K562 (cell line): ENCODE results near the gene SNAPC2. TPM values are rescaled to one million over a fixed set of nuclear protein-coding genes. Genes with fewer than 3 reads are reported as not detected.

ENCODE experiments used
- ATAC-seq: fragments of 200-7000 bp; cut with Tn5 transposase; 3 replicates; pipeline ENCODE4 v1.9.1; 2020; ENCODE audit warnings: moderate library complexity
- BruUV-seq: library from RNA; stranded (reverse); fragments of 400-500 nt; replicated peaks from 2 replicates; lab custom pipeline; 2021; lab: Mats Ljungman, UMichigan
- CTCF ChIA-PET: fragments of 300-600 bp; formaldehyde crosslinking; extraction: SDS; loops from one replicate; lab custom pipeline; 2021; ENCODE audit warnings: low intra/inter-chr PET ratio; lab: Yijun Ruan, JAX
- POLR2A ChIA-PET: fragments of 300-600, 350-650 bp; sonication (Branson Sonifier 250); formaldehyde crosslinking; extraction: SDS; loops from one replicate; lab custom pipeline; 2021; ENCODE audit warnings: antibody characterized with exemption, inconsistent platforms; lab: Yijun Ruan, JAX
- DNase-seq, 4 experiments: peaks; one replicate each; pipeline versions ENCODE4 v3.0.0 to v3.0.0-alpha.2; 2011 to 2018; ENCODE audit warnings: low spot score in 3 of 4, mixed read lengths in 3 of 4; ENCODE audit errors: extremely low read depth in 1 of 4
- FAIRE-seq: peaks from 2 replicates; lab custom pipeline; 2011; peaks lifted over from hg19 to GRCh38; lab: Jason Lieb, UNC
- H2AFZ ChIP-seq: 2 replicates; pipeline ENCODE4 v1.6.0; 2011; ENCODE audit warnings: low read depth, low read length, control low read depth, inconsistent platforms
- H3K27ac ChIP-seq: fragments of 200-600 bp; 3 replicates; pipeline ENCODE4 v1.8.0; 2011; ENCODE audit warnings: low read depth, mild to moderate bottlenecking, control low read depth, inconsistent platforms, low read length, moderate library complexity, mixed read lengths; ENCODE audit errors: extremely low read depth
- H3K27me3 ChIP-seq, 2 experiments: fragments of 300-600 bp in 1 of 2; 2 replicates in 1 of 2; 3 replicates in 1 of 2; pipeline versions ENCODE4 v1.6.0 to v1.8.0; 2011; ENCODE audit warnings: inconsistent platforms in 2 of 2, low read length in 2 of 2, mild to moderate bottlenecking in 1 of 2, mixed read lengths in 1 of 2, moderate library complexity in 1 of 2; ENCODE audit not compliant: control insufficient read depth in 2 of 2, insufficient read depth in 2 of 2
- H3K36me3 ChIP-seq: fragments of 300-600 bp; 3 replicates; pipeline ENCODE4 v1.8.0; 2011; ENCODE audit warnings: mild to moderate bottlenecking, low read length, inconsistent platforms; ENCODE audit not compliant: control insufficient read depth, insufficient read depth
- H3K4me1 ChIP-seq, 2 experiments: fragments of 200-600 bp in 1 of 2; replicated peaks in 1 of 2; 2 replicates in 1 of 2; 3 replicates in 1 of 2; pipeline versions ENCODE4 v1.5.1 to v1.8.0; 2011; ENCODE audit warnings: inconsistent platforms in 2 of 2, low read length in 2 of 2, mild to moderate bottlenecking in 1 of 2, mixed read lengths in 1 of 2, moderate library complexity in 1 of 2; ENCODE audit not compliant: control insufficient read depth in 2 of 2, insufficient read depth in 2 of 2
- H3K4me2 ChIP-seq: 2 replicates; pipeline ENCODE4 v1.6.1; 2011; ENCODE audit warnings: low read length, control low read depth, inconsistent platforms, mixed read lengths; ENCODE audit not compliant: insufficient read depth
- H3K4me3 ChIP-seq: fragments of 200-600 bp; sonication (generic), shearing (Covaris generic); 2 replicates; pipeline ENCODE4 v1.5.1; 2016; ENCODE audit warnings: control low read depth, inconsistent platforms
- H3K79me2 ChIP-seq: fragments of 200-600 bp; 3 replicates; pipeline ENCODE4 v1.8.0; 2011; ENCODE audit warnings: low read length, inconsistent platforms; ENCODE audit not compliant: control insufficient read depth, insufficient read depth
- H3K9ac ChIP-seq, 2 experiments: 2 replicates each; pipeline versions ENCODE4 v1.6.0 to v1.6.1; 2011; ENCODE audit warnings: low read depth in 2 of 2, low read length in 2 of 2, control low read depth in 1 of 2, inconsistent platforms in 1 of 2, mild to moderate bottlenecking in 1 of 2, mixed read lengths in 1 of 2; ENCODE audit not compliant: insufficient read depth in 1 of 2
- H3K9me1 ChIP-seq: one replicate; pipeline ENCODE4 v1.6.0; 2011; ENCODE audit warnings: inconsistent platforms, mild to moderate bottlenecking, low read length, moderate library complexity; ENCODE audit not compliant: control insufficient read depth, insufficient read depth
- H3K9me3 ChIP-seq: replicated peaks from 2 replicates; pipeline ENCODE4 v1.5.1; 2011; ENCODE audit warnings: low read depth, low read length, inconsistent platforms; ENCODE audit not compliant: control insufficient read depth, insufficient read depth
- H4K20me1 ChIP-seq: replicated peaks from 2 replicates; pipeline ENCODE4 v1.6.1; 2011; ENCODE audit warnings: low read length, inconsistent platforms, mixed read lengths; ENCODE audit not compliant: control insufficient read depth, insufficient read depth
- NCOR1 ChIP-seq: fragments of 450-650 bp; IDR thresholded peaks from 2 replicates; pipeline ENCODE4 v1.6.1; 2016; ENCODE audit warnings: mild to moderate bottlenecking, moderate library complexity
- POLR2G ChIP-seq: fragments of 200-400 bp; formaldehyde crosslinking; IDR thresholded peaks from 2 replicates; pipeline ENCODE4 v1.6.1; 2017; ENCODE audit warnings: low read depth, mild to moderate bottlenecking, antibody characterized with exemption, low read length, moderate library complexity
- POLR3G ChIP-seq: IDR thresholded peaks from 2 replicates; pipeline ENCODE4 v1.6.1; 2011; ENCODE audit not compliant: insufficient read length, insufficient replicate concordance; ENCODE audit errors: extremely low read depth
- RBFOX2 ChIP-seq: fragments of 200-400 bp; formaldehyde crosslinking; IDR thresholded peaks from 2 replicates; pipeline ENCODE4 v1.6.1; 2017; ENCODE audit warnings: low read depth, mild to moderate bottlenecking, low read length, moderate library complexity
- RBM14 ChIP-seq: fragments of 200-400 bp; formaldehyde crosslinking; IDR thresholded peaks from 2 replicates; pipeline ENCODE4 v1.6.1; 2018; ENCODE audit warnings: low read depth, mild to moderate bottlenecking, low read length, moderate library complexity, borderline replicate concordance; ENCODE audit not compliant: insufficient read depth
- RBM34 ChIP-seq: fragments of 200-400 bp; formaldehyde crosslinking; IDR thresholded peaks from 2 replicates; pipeline ENCODE4 v1.6.1; 2018; ENCODE audit warnings: low read length, borderline replicate concordance; ENCODE audit not compliant: insufficient read depth
- TEAD4 ChIP-seq, 2 experiments: sonication (generic) in 1 of 2; formaldehyde crosslinking in 1 of 2; IDR thresholded peaks; 2 replicates each; pipeline versions ENCODE4 v1.6.1 to v1.8.0; 2012 to 2022; ENCODE audit warnings: borderline replicate concordance in 1 of 2, inconsistent platforms in 1 of 2, low read length in 1 of 2, mild to moderate bottlenecking in 1 of 2, missing genetic modification reagents in 1 of 2
- TSC22D4 ChIP-seq: fragments of 450-650 bp; IDR thresholded peaks from 2 replicates; pipeline ENCODE4 v1.6.1; 2016; ENCODE audit warnings: missing genetic modification characterization, missing biosample characterization, control low read depth
- WGBS: fragments of 100-300 bp; shearing (Covaris generic); methylation state at CpG from one replicate; pipeline ENCODE4 v1.1.6; 2016; ENCODE audit warnings: low coverage, mixed read lengths; ENCODE audit not compliant: insufficient coverage; ENCODE audit errors: missing lambda C conversion rate; 5-methylcytosine and 5-hydroxymethylcytosine counted together
- in situ Hi-C: fragments of 300-500 bp; cut with MboI; formaldehyde crosslinking; loops from 4 replicates; pipeline ENCODE4 v1.15.0; 2018; ENCODE audit warnings: inconsistent platforms, mixed read lengths
- intact Hi-C: fragments of 100-400 bp; cut with micrococcal nuclease; formaldehyde crosslinking; loops from 2 replicates; pipeline ENCODE4 v1.14.2; 2022
- polyA plus RNA-seq, 8 experiments: library from polyadenylated mRNA; depleted of rRNA in 4 of 8; stranded (reverse) in 5 of 8; unstranded in 3 of 8; fragments of >200 nt; fragmentation: Nextera tagmentation in 2 of 8; fragmentation: Illumina TruSeq in 1 of 8; extraction: Ambion mirVana in 2 of 8; extraction: Trizol in 1 of 8; gene quantifications; 2 replicates each; pipeline versions ENCODE4 v1.2.1 to v1.2.3, GENCODE V29; 2011 to 2014; ENCODE audit warnings: inconsistent platforms in 1 of 8, missing spikeins in 1 of 8
- total RNA-seq, 7 experiments: library from RNA; depleted of rRNA in 6 of 7; stranded (reverse); fragments of >200 nt in 6 of 7; fragmentation: Illumina TruSeq in 2 of 7; extraction: Trizol in 2 of 7; gene quantifications; 2 replicates each; pipeline versions ENCODE4 v1.2.1 to v1.2.3, GENCODE V29; 2011 to 2021; ENCODE audit warnings: low replicate concordance in 1 of 7
- TF ChIP-seq, protein P1 (sequence below), 3 experiments: IDR thresholded peaks in 2 of 3; conservative IDR thresholded peaks in 1 of 3; 2 replicates each; pipeline ENCODE4 v1.5.1; 2011 to 2012; ENCODE audit warnings: low read length in 3 of 3, mild to moderate bottlenecking in 3 of 3, control low read depth in 2 of 3, improper control_type of control experiment in 1 of 3, inconsistent platforms in 1 of 3, low read depth in 1 of 3, mixed read lengths in 1 of 3, moderate library complexity in 1 of 3; ENCODE audit not compliant: insufficient read depth in 2 of 3
- TF ChIP-seq, protein P2 (sequence below): sonication (generic); formaldehyde crosslinking; IDR thresholded peaks from 2 replicates; pipeline ENCODE4 v1.8.0; 2022; ENCODE audit warnings: missing genetic modification reagents, mild to moderate bottlenecking, borderline replicate concordance
- TF ChIP-seq, protein P3 (sequence below): fragments of 250-450 bp; sonication (Bioruptor Pico); IDR thresholded peaks from 2 replicates; pipeline ENCODE4 v1.5.0; 2021

SNAPC2 gene
- total and polyA plus RNA-seq, 9 of the 15 experiments (the other 6 are each of a cell fraction or from before 2014, with no cell fraction given) = 0.59 to 45.1 (median 15.3) TPM

DNA sequence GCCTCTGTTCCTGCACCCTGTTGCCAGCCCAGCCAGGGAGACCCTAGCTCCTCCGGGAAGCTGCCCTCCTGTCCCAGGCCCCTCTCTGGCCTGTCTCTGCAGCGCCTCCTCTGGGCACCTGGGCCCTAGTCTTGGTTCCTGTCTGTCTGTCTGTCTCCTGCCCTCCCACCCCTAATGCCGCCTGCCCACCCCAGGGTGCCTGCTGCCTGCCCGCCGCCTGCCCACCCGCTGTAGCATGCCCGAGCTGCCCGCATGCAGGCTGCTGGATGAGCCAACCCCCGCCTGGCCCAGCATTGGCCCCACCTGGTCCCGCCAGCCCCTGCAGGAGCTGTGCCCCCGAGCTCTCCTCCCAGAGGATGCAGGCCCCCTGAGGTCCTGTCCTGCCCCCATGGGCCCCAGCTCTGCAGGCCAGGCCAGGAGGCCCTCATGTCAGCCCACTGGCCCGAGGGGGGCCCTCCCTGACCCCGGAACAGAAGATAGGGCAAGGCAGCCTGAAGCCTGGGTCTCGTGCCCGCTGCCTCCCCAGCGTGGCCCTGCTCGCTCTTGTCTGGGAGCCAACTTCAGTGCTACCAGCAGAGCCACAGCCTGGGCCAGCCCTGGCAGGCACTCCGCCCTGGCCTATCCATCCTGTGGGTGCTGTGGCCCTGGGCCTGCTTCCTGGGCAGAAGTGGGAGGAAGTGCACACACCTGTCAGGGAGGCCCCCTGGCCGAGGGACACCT is 11.2 kb upstream of the SNAPC2 start:
- no TSS peak for BruUV-seq
- FAIRE-seq (no peak), ATAC-seq (no peak), DNase-seq (no peak)
- TF ChIP-seq, protein P1, sequence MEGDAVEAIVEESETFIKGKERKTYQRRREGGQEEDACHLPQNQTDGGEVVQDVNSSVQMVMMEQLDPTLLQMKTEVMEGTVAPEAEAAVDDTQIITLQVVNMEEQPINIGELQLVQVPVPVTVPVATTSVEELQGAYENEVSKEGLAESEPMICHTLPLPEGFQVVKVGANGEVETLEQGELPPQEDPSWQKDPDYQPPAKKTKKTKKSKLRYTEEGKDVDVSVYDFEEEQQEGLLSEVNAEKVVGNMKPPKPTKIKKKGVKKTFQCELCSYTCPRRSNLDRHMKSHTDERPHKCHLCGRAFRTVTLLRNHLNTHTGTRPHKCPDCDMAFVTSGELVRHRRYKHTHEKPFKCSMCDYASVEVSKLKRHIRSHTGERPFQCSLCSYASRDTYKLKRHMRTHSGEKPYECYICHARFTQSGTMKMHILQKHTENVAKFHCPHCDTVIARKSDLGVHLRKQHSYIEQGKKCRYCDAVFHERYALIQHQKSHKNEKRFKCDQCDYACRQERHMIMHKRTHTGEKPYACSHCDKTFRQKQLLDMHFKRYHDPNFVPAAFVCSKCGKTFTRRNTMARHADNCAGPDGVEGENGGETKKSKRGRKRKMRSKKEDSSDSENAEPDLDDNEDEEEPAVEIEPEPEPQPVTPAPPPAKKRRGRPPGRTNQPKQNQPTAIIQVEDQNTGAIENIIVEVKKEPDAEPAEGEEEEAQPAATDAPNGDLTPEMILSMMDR (IDR thresholded peaks at IDR 0.05 in 2 of 3, conservative IDR thresholded peaks at IDR 0.05 in 1 of 3; ENCODE audit: insufficient read depth in 2 of 3, low read depth in 1 of 3, low read length in 3 of 3) = no peak
- TF ChIP-seq NCOR1 = no peak
- TF ChIP-seq, protein P2, sequence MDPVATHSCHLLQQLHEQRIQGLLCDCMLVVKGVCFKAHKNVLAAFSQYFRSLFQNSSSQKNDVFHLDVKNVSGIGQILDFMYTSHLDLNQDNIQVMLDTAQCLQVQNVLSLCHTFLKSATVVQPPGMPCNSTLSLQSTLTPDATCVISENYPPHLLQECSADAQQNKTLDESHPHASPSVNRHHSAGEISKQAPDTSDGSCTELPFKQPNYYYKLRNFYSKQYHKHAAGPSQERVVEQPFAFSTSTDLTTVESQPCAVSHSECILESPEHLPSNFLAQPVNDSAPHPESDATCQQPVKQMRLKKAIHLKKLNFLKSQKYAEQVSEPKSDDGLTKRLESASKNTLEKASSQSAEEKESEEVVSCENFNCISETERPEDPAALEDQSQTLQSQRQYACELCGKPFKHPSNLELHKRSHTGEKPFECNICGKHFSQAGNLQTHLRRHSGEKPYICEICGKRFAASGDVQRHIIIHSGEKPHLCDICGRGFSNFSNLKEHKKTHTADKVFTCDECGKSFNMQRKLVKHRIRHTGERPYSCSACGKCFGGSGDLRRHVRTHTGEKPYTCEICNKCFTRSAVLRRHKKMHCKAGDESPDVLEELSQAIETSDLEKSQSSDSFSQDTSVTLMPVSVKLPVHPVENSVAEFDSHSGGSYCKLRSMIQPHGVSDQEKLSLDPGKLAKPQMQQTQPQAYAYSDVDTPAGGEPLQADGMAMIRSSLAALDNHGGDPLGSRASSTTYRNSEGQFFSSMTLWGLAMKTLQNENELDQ (CRISPR knock-in tag) = no peak
- TF ChIP-seq TEAD4 (IDR thresholded peaks at IDR 0.05; ENCODE audit: low read length) = no peak
- TF ChIP-seq TEAD4 (CRISPR knock-in tag; IDR thresholded peaks at IDR 0.05; ENCODE audit: borderline replicate concordance) = no peak
- TF ChIP-seq, protein P3, sequence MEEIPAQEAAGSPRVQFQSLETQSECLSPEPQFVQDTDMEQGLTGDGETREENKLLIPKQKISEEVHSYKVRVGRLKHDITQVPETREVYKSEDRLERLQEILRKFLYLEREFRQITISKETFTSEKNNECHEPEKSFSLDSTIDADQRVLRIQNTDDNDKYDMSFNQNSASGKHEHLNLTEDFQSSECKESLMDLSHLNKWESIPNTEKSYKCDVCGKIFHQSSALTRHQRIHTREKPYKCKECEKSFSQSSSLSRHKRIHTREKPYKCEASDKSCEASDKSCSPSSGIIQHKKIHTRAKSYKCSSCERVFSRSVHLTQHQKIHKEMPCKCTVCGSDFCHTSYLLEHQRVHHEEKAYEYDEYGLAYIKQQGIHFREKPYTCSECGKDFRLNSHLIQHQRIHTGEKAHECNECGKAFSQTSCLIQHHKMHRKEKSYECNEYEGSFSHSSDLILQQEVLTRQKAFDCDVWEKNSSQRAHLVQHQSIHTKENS (CRISPR knock-in tag) = no peak
- no peak for TF ChIP-seq RBM34
- peak; percentile 68 for TF ChIP-seq POLR2G
- TF ChIP-seq TSC22D4 (tag) = no peak
- TF ChIP-seq RBM14 = no peak
- no peak for TF ChIP-seq POLR3G
- TF ChIP-seq RBFOX2 = peak; percentile 43; the same call in 1 of the 2 replicates
- H4K20me1 ChIP-seq = no peaks in the 10 kb centered on the region
- CTCF ChIA-PET = no interaction called here
- WGBS = 96% methylated on average over 13 of the region's 19 CpGs
- no peaks in the 10 kb centered on the region for H3K27me3 ChIP-seq
- no peak overlapping the region for H3K27ac ChIP-seq
- peaks cover 44% of the 10 kb centered on the region for H3K79me2 ChIP-seq
- H3K4me3 ChIP-seq = no peak overlapping the region
- in situ Hi-C loops = no loop called here
- H3K4me1 ChIP-seq = peaks cover 8 to 91% of the 10 kb centered on the region in 2 experiments; a peak in 4 of 5 replicates
- H3K36me3 ChIP-seq = peaks cover 61% of the 10 kb centered on the region; the same call in 2 of the 3 replicates
- intact Hi-C loops = no loop called here
- H2AFZ ChIP-seq = no peak overlapping the region
- no peaks in the 10 kb centered on the region for H3K9me3 ChIP-seq
- peaks cover 7% of the 10 kb centered on the region for H3K9me1 ChIP-seq
- H3K4me2 ChIP-seq = no peak overlapping the region
- H3K9ac ChIP-seq = peak overlapping the region in 1 of 2 experiments; percentile 82; a peak in 2 of 4 replicates
- POLR2A ChIA-PET = interaction anchor here (0.6 to 1.0 kb wide), 2 partner anchors 11 to 13 kb away, joined by 4 to 8 read pairs; partner anchors contain the start of gene SNAPC2
